Posterior cingulate gyrus (tissue), 11 donors: ENCODE data around the gene AMIGO3.
A peak's percentile ranks its signal among the peaks of the same experiment; 100 is the strongest.

Source experiments
- DNase-seq, 10 donors: peaks; one replicate each; pipeline versions ENCODE4 v3.0.0 to v3.0.0-alpha.2; 2020 to 2021; ENCODE audit warnings: mixed read lengths in 3 of 10
- intact Hi-C: fragments of 100-400 bp; cut with DNase I; formaldehyde crosslinking; loops from one replicate; pipeline ENCODE4 v1.15.1; 2023

Gene AMIGO3

GRCh38 chr3:49673715-49674496 lies 45.6 kb downstream of the AMIGO3 start, which contains the start of gene APEH:
TSS of gene APEH (plus strand) at chr3:49674351. CDS start at chr3:49674402, 51 bp downstream.
- intact Hi-C loops: no loop called here
- DNase-seq: peak; percentile 79 to 99 (median 92)

GRCh38 chr3:49673121-49673714 lies 46.3 kb downstream of the AMIGO3 start:
- intact Hi-C loops: no loop called here
- DNase-seq: peak in 1 of 10 donors; percentile 64

- peak; percentile 47 to 93 (median 68) for DNase-seq
- intact Hi-C loops: loop anchor here (1.0 kb wide), 1 partner anchor 132 kb away; no protein-coding TSS in a partner anchor
These were observed 47.9 kb downstream of the AMIGO3 start for GRCh38 chr3:49671291-49672288.

GRCh38 chr3:49670940-49671290 lies 48.6 kb downstream of the AMIGO3 start:
- intact Hi-C loops: loop anchor here (1.0 kb wide), 1 partner anchor 132 kb away; no protein-coding TSS in a partner anchor

GRCh38 chr3:49669352-49669751 lies 50.1 kb downstream of the AMIGO3 start:
- intact Hi-C loops: no loop called here
- peak in 1 of 10 donors; percentile 61 for DNase-seq

More at GRCh38 chr3:49670940-49671290, 48.6 kb downstream of the AMIGO3 start:
- peak in 1 of 10 donors; percentile 4 for DNase-seq

- intact Hi-C loops: no loop called here
- no peak for DNase-seq
These were observed 50.6 kb downstream of the AMIGO3 start for GRCh38 chr3:49668861-49669260.

GRCh38 chr3:49668414-49668797 lies 51.1 kb downstream of the AMIGO3 start:
- no peak for DNase-seq

GRCh38 chr3:49667701-49668413 lies 51.6 kb downstream of the AMIGO3 start:
- intact Hi-C loops: no loop called here
- DNase-seq: peak in 6 of 10 donors; percentile 30 to 91 (median 68)

More at GRCh38 chr3:49668414-49668797, 51.1 kb downstream of the AMIGO3 start:
- intact Hi-C loops: no loop called here
